ENCODE results near the gene PCAT7. TPM values are rescaled to one million over a fixed set of nuclear protein-coding genes. Genes with fewer than 3 reads are reported as not detected.

The PCAT7 gene
- total RNA-seq, 1 experiment from 2014 or later = 6.5 TPM

- peaks cover 25% of the 10 kb centered on the region for H3K4me1 Mint-ChIP-seq
- H3K4me3 Mint-ChIP-seq = no peak overlapping the region
- no peaks in the 10 kb centered on the region for H3K36me3 Mint-ChIP-seq
- no peaks in the 10 kb centered on the region for H3K9me3 Mint-ChIP-seq
- ATAC-seq = no peak
- DNase-seq (ENCODE audit: low spot score) = no peak
- H3K27me3 Mint-ChIP-seq (ENCODE audit: low read depth) = no peaks in the 10 kb centered on the region
- no peak overlapping the region for H3K27ac Mint-ChIP-seq
- TF ChIP-seq, protein P1, sequence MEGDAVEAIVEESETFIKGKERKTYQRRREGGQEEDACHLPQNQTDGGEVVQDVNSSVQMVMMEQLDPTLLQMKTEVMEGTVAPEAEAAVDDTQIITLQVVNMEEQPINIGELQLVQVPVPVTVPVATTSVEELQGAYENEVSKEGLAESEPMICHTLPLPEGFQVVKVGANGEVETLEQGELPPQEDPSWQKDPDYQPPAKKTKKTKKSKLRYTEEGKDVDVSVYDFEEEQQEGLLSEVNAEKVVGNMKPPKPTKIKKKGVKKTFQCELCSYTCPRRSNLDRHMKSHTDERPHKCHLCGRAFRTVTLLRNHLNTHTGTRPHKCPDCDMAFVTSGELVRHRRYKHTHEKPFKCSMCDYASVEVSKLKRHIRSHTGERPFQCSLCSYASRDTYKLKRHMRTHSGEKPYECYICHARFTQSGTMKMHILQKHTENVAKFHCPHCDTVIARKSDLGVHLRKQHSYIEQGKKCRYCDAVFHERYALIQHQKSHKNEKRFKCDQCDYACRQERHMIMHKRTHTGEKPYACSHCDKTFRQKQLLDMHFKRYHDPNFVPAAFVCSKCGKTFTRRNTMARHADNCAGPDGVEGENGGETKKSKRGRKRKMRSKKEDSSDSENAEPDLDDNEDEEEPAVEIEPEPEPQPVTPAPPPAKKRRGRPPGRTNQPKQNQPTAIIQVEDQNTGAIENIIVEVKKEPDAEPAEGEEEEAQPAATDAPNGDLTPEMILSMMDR (IDR thresholded peaks at IDR 0.05) = no peak
- TF ChIP-seq FOXP1 (CRISPR knock-in tag; IDR thresholded peaks at IDR 0.05; ENCODE audit: borderline replicate concordance) (no peak), IRF2 (CRISPR knock-in tag; IDR thresholded peaks at IDR 0.05; ENCODE audit: borderline replicate concordance, low read depth) (no peak), ZBTB21 (CRISPR knock-in tag; IDR thresholded peaks at IDR 0.05; ENCODE audit: borderline replicate concordance) (no peak), NR1H2 (CRISPR knock-in tag; IDR thresholded peaks at IDR 0.05) (no peak), GABPB1 (CRISPR knock-in tag; IDR thresholded peaks at IDR 0.05) (no peak), HMGXB4 (CRISPR knock-in tag; IDR thresholded peaks at IDR 0.05) (no peak), ZNF425 (CRISPR knock-in tag; conservative IDR thresholded peaks at IDR 0.05) (no peak), CREM (CRISPR knock-in tag; IDR thresholded peaks at IDR 0.05) (no peak), ZNF232 (CRISPR knock-in tag; IDR thresholded peaks at IDR 0.05) (no peak), RELA (CRISPR knock-in tag; IDR thresholded peaks at IDR 0.05; ENCODE audit: borderline replicate concordance) (no peak)
- ChIA-PET POLR2A (no interaction called here), CTCF (interaction anchor here (0.8 kb wide), 1 partner anchor 16 kb away, joined by 3 read pairs; no protein-coding TSS in a partner anchor)
Measured at GRCh38 chr9:94607423-94607691, 52.5 kb downstream of the PCAT7 start.

GRCh38 chr9:94610181-94610606 lies 55.3 kb downstream of the PCAT7 start:
- H3K4me3 Mint-ChIP-seq = no peak overlapping the region
- peaks cover 16% of the 10 kb centered on the region for H3K4me1 Mint-ChIP-seq
- H3K9me3 Mint-ChIP-seq = no peaks in the 10 kb centered on the region
- POLR2A ChIA-PET = no interaction called here
- H3K36me3 Mint-ChIP-seq = no peaks in the 10 kb centered on the region
- H3K27ac Mint-ChIP-seq = no peak overlapping the region
- CTCF ChIA-PET = interaction anchor here (2.1 kb wide), 1 partner anchor 13 kb away, joined by 8 read pairs; no protein-coding TSS in a partner anchor
- no peak for ATAC-seq
- H3K27me3 Mint-ChIP-seq (ENCODE audit: low read depth) = no peaks in the 10 kb centered on the region
- TF ChIP-seq ATF6 (CRISPR knock-in tag; IDR thresholded peaks at IDR 0.05) = no peak
- no peak for DNase-seq (ENCODE audit: low spot score)

DNA sequence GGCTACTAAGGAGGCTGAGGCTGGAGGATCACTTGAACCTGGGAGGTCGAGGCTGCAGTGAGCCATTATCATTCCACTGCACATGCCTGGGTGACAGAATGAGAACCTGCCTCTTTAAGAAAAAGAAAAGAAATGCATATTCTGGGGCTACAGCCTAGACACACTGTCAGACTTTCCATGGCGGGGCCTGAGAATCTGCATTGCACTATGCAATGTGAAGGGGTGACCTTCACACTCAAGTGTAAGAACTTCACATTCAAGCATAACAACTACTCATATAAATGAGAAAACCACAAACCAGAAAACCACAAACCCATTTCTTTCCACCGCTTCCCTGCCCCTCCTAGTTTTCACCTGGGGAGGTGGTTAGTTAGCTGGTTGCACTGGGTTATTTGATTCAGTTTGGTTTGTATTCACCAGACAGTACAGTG lies 56.8 kb downstream of the PCAT7 start:
- CTCF ChIA-PET = interaction anchor here (2.0 kb wide), 2 partner anchors 11 to 57 kb away, joined by 7 to 13 read pairs; partner anchors contain the start of gene PCAT7
- no peak for ATAC-seq
- H3K27me3 Mint-ChIP-seq (ENCODE audit: low read depth) = no peaks in the 10 kb centered on the region
- TF ChIP-seq SMAD4 (CRISPR knock-in tag; IDR thresholded peaks at IDR 0.05) (no peak), SMAD3 (CRISPR knock-in tag; IDR thresholded peaks at IDR 0.05; ENCODE audit: borderline replicate concordance) (no peak), GRHL2 (CRISPR knock-in tag; IDR thresholded peaks at IDR 0.05; ENCODE audit: insufficient replicate concordance, severe bottlenecking) (no peak), HMGXB4 (CRISPR knock-in tag; IDR thresholded peaks at IDR 0.05) (no peak), MYBL2 (CRISPR knock-in tag; IDR thresholded peaks at IDR 0.05) (no peak), ZNF671 (CRISPR knock-in tag; IDR thresholded peaks at IDR 0.05) (no peak), SOX15 (CRISPR knock-in tag; IDR thresholded peaks at IDR 0.05) (no peak), FOXP4 (CRISPR knock-in tag; IDR thresholded peaks at IDR 0.05) (no peak)
- TF ChIP-seq, protein P2, sequence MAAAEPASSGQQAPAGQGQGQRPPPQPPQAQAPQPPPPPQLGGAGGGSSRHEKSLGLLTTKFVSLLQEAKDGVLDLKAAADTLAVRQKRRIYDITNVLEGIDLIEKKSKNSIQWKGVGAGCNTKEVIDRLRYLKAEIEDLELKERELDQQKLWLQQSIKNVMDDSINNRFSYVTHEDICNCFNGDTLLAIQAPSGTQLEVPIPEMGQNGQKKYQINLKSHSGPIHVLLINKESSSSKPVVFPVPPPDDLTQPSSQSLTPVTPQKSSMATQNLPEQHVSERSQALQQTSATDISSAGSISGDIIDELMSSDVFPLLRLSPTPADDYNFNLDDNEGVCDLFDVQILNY (CRISPR knock-in tag; IDR thresholded peaks at IDR 0.05) = no peak

More for the DNA sequence above, 56.8 kb downstream of the PCAT7 start:
- Mint-ChIP-seq H3K4me1 (peaks cover 16% of the 10 kb centered on the region), H3K27ac (no peak overlapping the region), H3K9me3 (no peaks in the 10 kb centered on the region), H3K4me3 (no peak overlapping the region), H3K36me3 (no peaks in the 10 kb centered on the region)
- no peak for DNase-seq (ENCODE audit: low spot score)
- POLR2A ChIA-PET = no interaction called here

Measured in WTC11 (cell line).